ENCODE measurements around the gene KIF1A. TPM values are rescaled to one million over a fixed set of nuclear protein-coding genes. Genes with fewer than 3 reads are reported as not detected.

KIF1A gene
- total and polyA plus RNA-seq, 2 of the 8 experiments (the other 6 are each of a cell fraction or from before 2014, with no cell fraction given), result 61.3 to 281 TPM

Small RNA genes within 50 kb of the gene (small RNA-seq; reads per million reads assigned to genes)
- gene AC011298.3 (ENCODE audit: insufficient read depth), result not detected

Other genes starting within 250 kb of the KIF1A start
- gene CAPN10, start 233.5 kb downstream of the KIF1A start, total RNA-seq (2021; fragmentation: NEBNext Ultra II Directional; extraction: Animal tissue kit (Norgen Biotek cat#: 25700)), result 39.8 and 40.7 TPM in 2 replicates
- gene CAPN10, start 233.5 kb downstream of the KIF1A start, polyA plus RNA-seq (2011; rRNA removed), result 30.7 and 44.5 TPM in 2 replicates
- gene GPR35, start 194.7 kb downstream of the KIF1A start, total RNA-seq (2021; fragmentation: NEBNext Ultra II Directional; extraction: Animal tissue kit (Norgen Biotek cat#: 25700)), result 0.29 TPM in 1 of 2 replicates, not detected in the other
- gene GPR35, start 194.7 kb downstream of the KIF1A start, polyA plus RNA-seq (2011; rRNA removed), result 0.47 and 0.67 TPM in 2 replicates
- not detected in 2 replicates for gene AQP12B, start 137.3 kb downstream of the KIF1A start, total RNA-seq (2021; fragmentation: NEBNext Ultra II Directional; extraction: Animal tissue kit (Norgen Biotek cat#: 25700))
- not detected in 2 replicates for gene AQP12B, start 137.3 kb downstream of the KIF1A start, polyA plus RNA-seq (2011; rRNA removed)
- gene AQP12A, start 128.4 kb downstream of the KIF1A start, total RNA-seq (2021; fragmentation: NEBNext Ultra II Directional; extraction: Animal tissue kit (Norgen Biotek cat#: 25700)), result not detected in 2 replicates
- not detected in 2 replicates for gene AQP12A, start 128.4 kb downstream of the KIF1A start, polyA plus RNA-seq (2011; rRNA removed)
- gene AGXT, start 48.6 kb upstream of the KIF1A start, total RNA-seq (2021; fragmentation: NEBNext Ultra II Directional; extraction: Animal tissue kit (Norgen Biotek cat#: 25700)), result not detected in 2 replicates
- 0.03 TPM in 1 of 2 replicates, not detected in the other for gene AGXT, start 48.6 kb upstream of the KIF1A start, polyA plus RNA-seq (2011; rRNA removed)
- not detected in 2 replicates for gene MAB21L4, start 75.9 kb upstream of the KIF1A start, total RNA-seq (2021; fragmentation: NEBNext Ultra II Directional; extraction: Animal tissue kit (Norgen Biotek cat#: 25700))
- 0.08 and 0.11 TPM in 2 replicates for gene MAB21L4, start 75.9 kb upstream of the KIF1A start, polyA plus RNA-seq (2011; rRNA removed)
- not detected in 2 replicates for gene CROCC2, start 86.1 kb upstream of the KIF1A start, total RNA-seq (2021; fragmentation: NEBNext Ultra II Directional; extraction: Animal tissue kit (Norgen Biotek cat#: 25700))
- not detected in 2 replicates for gene CROCC2, start 86.1 kb upstream of the KIF1A start, polyA plus RNA-seq (2011; rRNA removed)
- gene SNED1, start 178.4 kb upstream of the KIF1A start, total RNA-seq (2021; fragmentation: NEBNext Ultra II Directional; extraction: Animal tissue kit (Norgen Biotek cat#: 25700)), result 1.9 and 2.4 TPM in 2 replicates
- gene SNED1, start 178.4 kb upstream of the KIF1A start, polyA plus RNA-seq (2011; rRNA removed), result 1.9 and 2.6 TPM in 2 replicates